Measurements from ENCODE around the gene GCNT2.
"Not testable (repeated sequence)": the region's sequence is repeated elsewhere in the genome, so short reads cannot be mapped to it uniquely, and the experiment has no call there.

Gene GCNT2

GRCh38 chr6:10514049-10514780 lies 6.9 kb upstream of the GCNT2 start:
- DNase-seq = no peak

- DNase-seq = no peak
These were observed 4.2 kb upstream of the GCNT2 start for GRCh38 chr6:10516953-10517352.

DNA sequence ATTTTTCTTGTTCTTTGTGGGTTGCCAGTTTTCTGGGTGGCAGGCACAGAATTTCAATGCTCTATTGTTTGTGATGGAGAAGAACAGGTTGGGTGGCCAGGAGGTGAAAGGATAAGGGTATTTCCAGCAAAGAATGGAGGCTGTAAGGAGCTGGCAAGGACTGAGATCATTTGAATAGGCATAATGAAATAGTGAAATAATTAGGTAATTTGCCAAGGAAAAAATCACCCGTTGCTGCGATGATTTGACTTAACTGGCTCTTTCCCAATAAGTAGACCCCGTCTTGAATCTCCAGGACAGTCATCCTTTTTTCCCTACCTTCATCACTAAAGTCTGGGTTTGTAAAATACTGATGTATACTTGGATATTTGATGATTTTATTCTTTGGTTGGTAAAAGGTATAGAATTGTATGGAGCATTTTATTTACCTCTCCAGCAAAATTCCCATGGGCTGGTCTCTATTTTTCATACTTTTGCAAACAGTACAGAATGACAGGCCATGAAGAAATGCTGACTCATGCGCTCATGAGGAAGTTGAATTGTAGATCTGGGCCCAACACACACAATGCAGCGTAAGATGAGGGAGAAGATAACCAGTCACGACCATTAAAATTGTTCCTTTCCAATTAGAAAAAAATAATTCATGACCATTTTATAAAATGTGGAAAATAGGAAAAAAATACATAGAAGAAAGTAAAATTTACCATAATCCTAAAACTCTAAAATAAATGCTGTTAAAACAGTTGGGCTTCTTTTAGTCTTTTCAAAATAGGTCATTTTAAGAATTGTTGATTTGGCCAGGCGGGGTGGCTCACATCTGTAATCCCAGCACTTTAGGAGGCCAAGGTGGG lies 2.4 kb upstream of the GCNT2 start:
- DNase-seq = no peak

DNA sequence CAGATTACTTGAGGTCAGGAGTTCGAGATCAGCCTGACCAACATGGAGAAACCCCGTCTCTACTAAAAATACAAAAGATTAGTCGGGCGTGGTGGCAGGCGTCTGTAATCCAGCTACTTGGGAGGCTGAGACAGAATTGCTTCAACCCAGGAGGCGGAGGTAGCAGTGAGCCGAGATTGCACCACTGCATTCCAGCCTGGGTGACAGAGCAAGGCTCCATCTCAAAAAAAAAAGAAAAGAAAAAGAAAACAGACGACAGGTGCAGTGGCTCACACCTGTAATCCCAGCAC lies 1.8 kb upstream of the GCNT2 start:
- DNase-seq = not testable (repeated sequence)

- no peak for DNase-seq
These were observed 683 bp upstream of the GCNT2 start for GRCh38 chr6:10520468-10520867.

- no peak for DNase-seq
These were observed 1.9 kb downstream of the GCNT2 start for GRCh38 chr6:10522929-10523573.

GRCh38 chr6:10526156-10526555 lies 5.0 kb downstream of the GCNT2 start:
- DNase-seq = no peak

DNA sequence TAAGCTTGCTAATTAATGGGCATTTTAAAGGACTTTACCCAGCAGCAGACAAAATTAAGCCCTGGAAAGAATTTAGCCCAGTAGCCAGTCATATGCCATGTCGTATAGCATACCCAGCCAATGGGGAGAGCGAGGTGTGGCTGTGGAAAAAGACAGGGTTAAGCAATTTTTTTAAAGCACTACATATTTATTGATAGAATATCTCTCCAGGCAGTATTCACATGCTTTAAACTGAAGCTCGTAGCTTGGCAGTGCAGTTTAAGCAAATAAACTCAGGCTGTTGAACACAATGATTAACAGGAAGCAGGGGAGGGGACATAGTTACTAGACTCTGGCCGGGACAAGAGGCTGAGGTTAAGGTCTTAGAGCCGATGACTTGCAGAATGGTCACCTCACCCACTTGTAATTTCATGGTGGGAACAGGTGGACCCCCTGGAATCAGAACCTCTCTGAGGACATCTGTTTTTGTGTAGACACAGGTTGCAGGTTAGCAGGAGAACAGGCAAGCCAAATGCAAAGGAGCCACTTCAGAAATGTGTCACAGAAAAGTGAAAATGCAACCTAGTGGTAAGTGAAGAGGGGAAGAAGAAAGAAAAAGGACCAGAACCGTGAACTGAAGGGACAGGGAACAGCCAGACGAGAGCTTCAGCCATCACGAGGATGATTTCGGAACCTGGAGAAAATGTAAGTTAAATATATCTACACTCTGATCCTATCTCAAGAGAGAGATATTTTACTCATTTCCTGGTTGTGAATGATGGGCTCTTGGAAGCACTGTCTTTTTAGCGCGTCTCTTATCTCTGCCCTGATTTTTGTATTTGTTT lies 7.2 kb downstream of the GCNT2 start:
- DNase-seq = peak; percentile 8

GRCh38 chr6:10529231-10529801 lies 8.2 kb downstream of the GCNT2 start:
- no peak for DNase-seq

DNA sequence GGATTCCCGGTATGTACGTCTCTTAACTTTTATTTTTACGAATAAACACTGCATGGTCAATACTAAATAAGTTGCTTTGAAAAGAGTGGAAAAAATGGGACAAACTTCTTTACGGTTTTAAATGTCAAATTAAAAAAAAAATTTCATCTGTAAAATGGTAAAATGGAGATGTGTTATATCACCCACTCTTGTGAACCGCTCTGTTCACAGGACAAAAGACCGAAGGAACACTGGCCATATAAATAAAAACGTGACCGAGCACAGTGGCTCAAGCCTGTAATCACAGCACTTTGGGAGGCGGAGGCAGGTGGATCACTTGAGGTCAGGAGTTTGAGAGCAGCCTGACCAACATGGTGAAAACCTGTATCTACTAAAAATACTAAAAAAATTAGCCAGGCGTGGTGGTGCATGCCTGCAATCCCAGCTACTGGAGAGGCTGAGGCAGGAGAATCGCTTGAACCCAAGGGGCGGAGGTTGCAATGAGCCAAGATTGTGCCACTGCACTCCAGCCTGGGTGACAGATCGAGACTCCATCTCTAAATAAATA lies 8.8 kb downstream of the GCNT2 start:
- DNase-seq = not testable (repeated sequence)

GRCh38 chr6:10531503-10531902 lies 10.4 kb downstream of the GCNT2 start:
- no peak for DNase-seq

GRCh38 chr6:10531942-10532341 lies 10.8 kb downstream of the GCNT2 start:
- no peak for DNase-seq

DNA sequence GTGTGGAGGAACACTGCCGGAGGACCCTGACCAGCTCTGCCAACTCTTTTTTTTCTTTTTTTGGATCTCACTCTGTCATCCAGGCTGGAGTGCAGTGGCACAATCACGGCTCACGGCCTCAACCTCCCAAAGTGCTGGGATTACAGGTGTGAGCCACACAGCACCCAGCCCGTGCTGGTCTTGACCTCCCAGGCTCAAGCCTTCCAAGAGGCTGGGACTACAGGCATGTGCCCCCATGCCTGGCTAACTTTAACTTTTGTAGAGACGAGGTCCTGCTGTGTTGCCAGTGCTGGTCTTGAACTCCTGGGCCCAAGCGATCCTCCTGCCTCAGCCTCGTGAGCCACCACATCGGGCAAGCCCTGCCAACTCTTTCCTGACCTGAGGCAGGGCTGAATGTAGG lies 11.2 kb downstream of the GCNT2 start:
- no peak for DNase-seq

DNA sequence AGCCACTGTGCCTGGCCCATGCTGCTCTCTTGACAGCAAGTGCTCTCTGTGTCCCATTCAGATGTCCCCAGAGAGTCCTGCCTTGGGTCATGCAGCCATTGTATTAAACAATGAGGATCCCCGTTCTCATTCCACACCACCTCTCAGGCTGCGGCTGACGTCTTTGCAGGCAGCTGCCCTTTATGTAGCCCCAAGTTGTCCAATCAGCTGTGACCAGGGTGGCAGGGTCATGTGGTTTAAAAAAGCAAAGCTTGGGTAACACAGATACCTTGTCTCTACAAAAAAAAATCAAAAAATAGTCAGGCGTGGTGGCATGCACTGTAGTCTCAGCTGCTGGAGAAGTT lies 13.2 kb downstream of the GCNT2 start:
- DNase-seq = no peak

DNA sequence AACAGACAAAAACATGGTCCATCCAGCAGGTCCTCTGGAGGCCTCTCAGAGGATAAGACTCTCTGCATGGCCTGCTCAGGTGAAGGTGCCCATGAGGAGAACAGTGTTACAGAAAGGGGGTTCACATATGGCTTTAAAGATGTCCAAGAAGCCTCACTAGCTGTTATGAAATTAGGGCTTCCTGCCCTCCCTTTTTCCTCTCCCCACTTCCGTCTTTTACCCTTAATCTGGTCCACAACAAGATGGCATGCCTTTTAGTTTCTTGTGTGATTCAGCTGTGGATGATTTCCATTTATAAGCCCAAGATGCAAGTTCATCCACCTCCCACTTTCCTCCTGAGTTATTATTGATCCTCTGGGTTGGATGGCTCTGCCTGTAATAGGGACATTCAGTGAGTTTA lies 14.0 kb downstream of the GCNT2 start:
- no peak for DNase-seq

- DNase-seq = no peak
These were observed 16.6 kb downstream of the GCNT2 start for GRCh38 chr6:10537726-10538125.

DNA sequence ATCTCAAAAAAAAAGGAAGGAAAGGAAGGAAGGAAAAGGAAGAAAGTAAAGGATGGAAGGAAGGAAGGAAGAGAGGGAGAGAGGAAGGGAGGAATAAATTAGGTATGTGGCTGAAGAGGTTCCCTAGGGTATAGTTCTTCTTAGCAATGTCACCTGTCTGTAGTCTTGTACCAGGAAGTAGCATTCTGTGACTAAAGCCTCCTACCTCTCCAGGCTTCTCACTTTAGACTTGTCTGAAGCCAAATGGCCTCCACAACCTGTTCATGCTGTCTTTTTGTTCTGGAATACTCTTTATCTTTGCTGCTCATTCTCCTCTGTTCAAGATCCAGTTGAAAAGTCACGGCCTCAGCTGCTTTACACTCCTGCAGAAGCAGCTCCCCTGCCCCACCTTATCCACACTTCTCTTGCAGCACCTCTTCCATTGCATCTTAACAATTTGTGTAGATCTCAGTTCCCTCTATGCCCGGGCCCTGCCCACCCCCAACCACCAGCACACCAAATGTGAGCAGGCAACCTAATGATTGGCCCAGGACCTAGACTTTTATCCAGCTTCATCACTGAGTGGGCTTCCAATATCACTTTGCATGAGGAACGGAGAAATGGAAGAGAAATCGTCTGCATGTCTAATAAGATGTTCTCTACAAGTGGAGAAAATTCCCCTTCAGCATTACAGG lies 19.1 kb downstream of the GCNT2 start:
- DNase-seq = no peak

- no peak for DNase-seq
These were observed 20.4 kb downstream of the GCNT2 start for GRCh38 chr6:10541591-10541990.

GRCh38 chr6:10542213-10542612 lies 21.1 kb downstream of the GCNT2 start:
- no peak for DNase-seq

- DNase-seq = no peak
These were observed 22.3 kb downstream of the GCNT2 start for GRCh38 chr6:10543488-10543887.

DNA sequence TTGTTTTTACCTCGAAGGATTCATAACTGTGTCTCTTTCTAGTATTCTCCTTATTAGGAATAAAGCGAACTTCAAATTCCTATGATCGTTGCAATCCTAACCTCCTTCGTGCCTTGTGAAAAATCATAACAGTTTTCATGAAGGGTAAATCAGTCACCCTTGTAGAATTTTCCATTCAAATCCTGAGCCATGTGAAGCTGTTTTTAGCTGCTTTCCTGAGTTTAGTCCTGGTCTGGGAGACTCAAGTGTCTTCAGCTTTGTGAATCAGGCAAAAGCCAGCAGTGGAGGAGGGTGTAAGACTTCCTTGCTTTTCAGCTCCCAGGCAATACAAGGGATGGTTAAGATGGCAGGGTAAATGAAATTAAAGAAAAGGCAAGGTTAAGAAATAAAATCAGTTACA lies 24.3 kb downstream of the GCNT2 start:
- DNase-seq = no peak

GRCh38 chr6:10547809-10548208 lies 26.7 kb downstream of the GCNT2 start:
- no peak for DNase-seq
